NCI-H2196 treated with DMSO at 0.1 percent for 48 hours (cell line): Measurements from ENCODE around the gene BICDL2.

Experiments
- DNase-seq: peaks from one replicate; lab custom pipeline; 2025; ENCODE audit not compliant: unreplicated experiment; lab: John Stamatoyannopoulos, UW

BICDL2 gene

GRCh38 chr16:3026003-3026378 is 10.8 kb downstream of the BICDL2 start:
- DNase-seq = no peak

- DNase-seq = no peak
These were observed 11.4 kb downstream of the BICDL2 start for GRCh38 chr16:3025032-3026002.

- peak; percentile 91 for DNase-seq
These were observed 12.9 kb downstream of the BICDL2 start, which contains the start of the genes HCFC1R1 and THOC6 for GRCh38 chr16:3023669-3024478. Gene HCFC1R1 (minus strand): TSS chr16:3023942. CDS start chr16:3023941, 1 bp downstream. Gene THOC6 (plus strand): TSS chr16:3024035. CDS start chr16:3024327, 292 bp downstream.

- no peak for DNase-seq
These were observed 13.4 kb downstream of the BICDL2 start for GRCh38 chr16:3023415-3023668.

GRCh38 chr16:3022684-3023414 is 13.9 kb downstream of the BICDL2 start:
- no peak for DNase-seq

- DNase-seq = peak; percentile 59
These were observed 14.5 kb downstream of the BICDL2 start for GRCh38 chr16:3022208-3022683.

- DNase-seq = peak; percentile 40
These were observed 15.1 kb downstream of the BICDL2 start for GRCh38 chr16:3021449-3022207.

- peak; percentile 39 for DNase-seq
These were observed 15.9 kb downstream of the BICDL2 start for GRCh38 chr16:3020604-3021448.

- peak; percentile 47 for DNase-seq
These were observed 16.5 kb downstream of the BICDL2 start, which contains the start of gene TNFRSF12A for GRCh38 chr16:3020247-3020603. Gene TNFRSF12A (plus strand): TSS chr16:3020368. CDS start chr16:3020398, 30 bp downstream.

- DNase-seq = no peak
These were observed 17.0 kb downstream of the BICDL2 start for GRCh38 chr16:3019594-3020246.

- DNase-seq = no peak
These were observed 18.8 kb downstream of the BICDL2 start, which contains the start of gene CLDN6 for GRCh38 chr16:3017794-3018506. Gene CLDN6 (minus strand): TSS chr16:3018183. CDS start chr16:3016021, 2,162 bp downstream.

GRCh38 chr16:3017344-3017743 is 19.4 kb downstream of the BICDL2 start:
- DNase-seq = no peak

- DNase-seq = no peak
These were observed 20.8 kb downstream of the BICDL2 start for GRCh38 chr16:3015865-3016521.

GRCh38 chr16:3014971-3015370 is 21.8 kb downstream of the BICDL2 start:
- DNase-seq = no peak

GRCh38 chr16:3013998-3014690 is 22.6 kb downstream of the BICDL2 start:
- no peak for DNase-seq

GRCh38 chr16:3013491-3013951 is 23.2 kb downstream of the BICDL2 start:
- DNase-seq = no peak
